GM21723 (cell line): ENCODE results near the gene DMXL1.

ENCODE experiments used
- ATAC-seq: cut with Tn5 transposase; IDR thresholded peaks from one replicate; pipeline ENCODE4 v1.9.1; 2021; ENCODE audit warnings: mild to moderate bottlenecking, moderate library complexity; ENCODE audit not compliant: unreplicated experiment

The DMXL1 gene, protein sequence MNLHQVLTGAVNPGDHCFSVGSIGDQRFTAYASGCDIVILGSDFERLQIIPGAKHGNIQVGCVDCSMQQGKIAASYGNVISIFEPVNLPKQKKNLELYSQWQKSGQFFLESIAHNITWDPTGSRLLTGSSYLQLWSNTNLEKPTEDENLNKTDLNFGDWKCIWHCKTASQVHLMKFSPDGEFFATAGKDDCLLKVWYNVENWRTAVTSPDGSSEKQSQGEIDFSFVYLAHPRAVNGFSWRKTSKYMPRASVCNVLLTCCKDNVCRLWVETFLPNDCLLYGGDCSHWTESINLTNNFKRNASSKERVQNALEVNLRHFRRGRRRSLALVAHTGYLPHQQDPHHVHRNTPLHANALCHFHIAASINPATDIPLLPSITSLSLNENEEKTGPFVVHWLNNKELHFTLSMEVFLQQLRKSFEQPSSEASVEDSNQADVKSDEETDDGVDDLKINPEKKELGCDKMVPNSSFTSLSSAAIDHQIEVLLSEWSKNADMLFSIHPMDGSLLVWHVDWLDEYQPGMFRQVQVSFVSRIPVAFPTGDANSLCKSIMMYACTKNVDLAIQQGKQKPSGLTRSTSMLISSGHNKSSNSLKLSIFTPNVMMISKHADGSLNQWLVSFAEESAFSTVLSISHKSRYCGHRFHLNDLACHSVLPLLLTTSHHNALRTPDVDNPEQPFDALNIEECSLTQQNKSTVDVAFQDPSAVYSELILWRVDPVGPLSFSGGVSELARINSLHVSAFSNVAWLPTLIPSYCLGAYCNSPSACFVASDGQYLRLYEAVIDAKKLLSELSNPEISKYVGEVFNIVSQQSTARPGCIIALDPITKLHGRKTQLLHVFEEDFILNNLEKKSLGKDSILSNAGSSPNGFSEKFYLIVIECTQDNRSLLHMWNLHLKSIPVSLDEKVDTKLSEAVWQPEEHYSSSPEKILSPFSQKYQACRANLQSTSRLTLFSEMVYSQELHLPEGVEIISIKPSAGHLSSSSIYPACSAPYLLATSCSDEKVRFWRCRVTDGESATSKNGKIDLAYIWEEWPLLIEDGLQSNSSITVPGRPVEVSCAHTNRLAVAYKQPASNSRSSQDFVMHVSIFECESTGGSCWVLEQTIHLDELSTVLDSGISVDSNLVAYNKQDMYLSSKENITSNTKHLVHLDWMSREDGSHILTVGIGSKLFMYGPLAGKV (N-terminal part only)

DNA sequence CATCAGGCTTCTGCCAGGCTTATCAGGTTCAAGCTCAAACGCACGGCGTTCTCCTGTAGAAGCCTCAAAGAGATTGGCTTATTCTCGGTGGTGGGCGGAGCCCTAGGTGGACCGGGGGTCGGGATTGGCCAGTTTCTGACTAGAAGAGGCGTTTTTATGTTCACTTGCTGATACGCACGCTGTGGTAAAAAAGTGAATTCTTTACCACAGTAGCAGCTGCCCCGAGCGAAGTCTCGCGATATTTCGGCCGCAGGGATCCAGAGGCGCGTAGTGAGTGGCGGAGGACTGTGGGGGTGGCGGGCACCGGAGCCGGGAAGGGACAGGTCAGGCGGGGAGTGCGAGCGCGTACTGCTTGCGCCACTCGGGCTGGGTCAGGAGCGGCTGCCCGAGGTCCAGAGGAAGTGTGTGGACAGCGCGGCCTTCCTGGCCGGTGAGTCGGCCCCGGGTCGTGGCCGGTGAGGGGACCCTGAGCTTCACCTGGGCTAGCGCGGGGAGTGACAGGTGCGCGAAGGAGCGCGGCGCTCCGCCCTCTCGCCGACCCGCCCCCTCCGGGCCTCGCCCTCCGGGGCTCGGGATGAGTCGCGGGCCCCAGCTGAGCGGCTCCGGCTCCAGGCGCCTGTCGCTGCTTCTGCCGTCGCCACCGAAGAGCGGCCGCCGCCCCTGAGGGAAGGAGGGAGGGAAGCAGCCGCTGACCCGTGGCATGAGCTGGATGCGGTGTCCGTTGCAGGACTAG lies at the start of gene DMXL1:
Gene DMXL1, plus strand, starts transcription at position 260 of the 733 bp plus-strand sequence. CDS start 483 bp downstream, outside the sequence.
- peak; percentile 79 for ATAC-seq

- no peak for ATAC-seq
These were observed 49.6 kb upstream of the DMXL1 start for GRCh38 chr5:119021149-119021732.

DNA sequence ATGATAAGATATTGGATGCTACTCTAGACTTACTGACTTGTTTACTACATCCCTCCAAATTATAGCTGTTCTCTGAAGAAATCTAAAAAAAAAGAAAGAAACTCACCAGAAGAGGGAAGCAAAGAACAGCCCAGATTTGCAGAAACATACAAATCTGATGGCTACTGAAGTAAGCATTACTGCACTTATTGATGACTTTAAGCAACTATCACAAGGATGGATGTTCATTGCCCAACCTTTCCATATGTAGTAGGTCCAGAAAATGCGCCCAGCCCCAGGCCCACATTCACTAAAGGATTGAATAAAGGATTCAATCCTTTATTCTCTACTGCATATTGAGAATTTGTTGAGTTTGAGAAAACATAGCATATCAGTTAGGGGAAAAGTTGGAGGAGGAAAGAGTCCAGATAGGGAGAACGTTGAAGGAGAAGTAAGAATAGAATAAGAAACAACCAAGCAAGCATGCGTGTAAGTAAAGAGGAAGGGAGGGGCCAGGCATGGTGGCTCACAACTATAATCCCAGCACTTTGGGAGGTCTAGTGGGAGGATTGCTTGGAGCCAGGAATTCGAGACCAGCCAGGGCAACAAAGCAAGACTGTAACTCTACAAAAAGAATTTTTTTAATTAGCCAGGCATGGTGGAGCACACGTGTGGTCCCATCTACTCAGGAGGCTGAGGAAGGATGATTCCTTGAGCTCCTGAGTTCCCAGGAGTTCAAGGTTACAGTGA lies 48.7 kb upstream of the DMXL1 start:
- peak; percentile 89 for ATAC-seq

DNA sequence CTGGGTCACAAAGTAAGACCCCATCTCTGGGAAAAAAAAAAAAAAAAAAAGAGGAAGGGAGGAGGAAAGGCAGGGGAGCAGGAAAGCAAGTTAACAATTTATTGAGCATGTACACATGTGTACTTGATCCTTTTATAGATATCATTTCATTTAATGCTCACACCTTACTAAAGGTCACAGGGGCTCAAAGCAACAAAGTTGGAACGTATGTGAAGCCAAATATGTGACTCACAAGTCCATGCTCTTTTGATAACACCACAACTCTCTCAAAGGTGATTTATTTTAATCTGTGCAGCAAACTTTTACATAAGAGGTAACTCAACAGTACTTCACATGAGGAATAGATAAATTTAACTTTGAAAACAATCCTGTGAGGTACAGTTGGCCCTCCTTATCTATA lies 48.1 kb upstream of the DMXL1 start:
- no peak for ATAC-seq

DNA sequence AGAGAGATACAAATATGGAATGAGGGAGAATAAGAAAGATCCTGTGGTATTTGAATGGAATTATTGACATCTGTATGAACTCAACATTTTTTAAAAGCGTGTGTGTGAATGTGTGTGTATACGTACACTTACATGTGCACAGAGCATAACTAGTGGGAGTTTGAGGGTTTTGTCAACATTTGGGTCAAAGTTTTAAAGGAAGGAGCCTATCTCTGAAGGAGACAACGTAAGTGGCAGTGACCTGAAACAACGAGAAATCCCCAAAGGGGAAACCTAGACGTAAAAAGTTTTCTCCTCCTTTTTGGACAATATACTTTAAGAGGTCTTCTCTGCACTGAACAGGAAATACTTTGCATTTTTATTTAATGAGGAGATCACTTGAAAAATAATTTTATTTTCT lies 42.3 kb upstream of the DMXL1 start:
- no peak for ATAC-seq

DNA sequence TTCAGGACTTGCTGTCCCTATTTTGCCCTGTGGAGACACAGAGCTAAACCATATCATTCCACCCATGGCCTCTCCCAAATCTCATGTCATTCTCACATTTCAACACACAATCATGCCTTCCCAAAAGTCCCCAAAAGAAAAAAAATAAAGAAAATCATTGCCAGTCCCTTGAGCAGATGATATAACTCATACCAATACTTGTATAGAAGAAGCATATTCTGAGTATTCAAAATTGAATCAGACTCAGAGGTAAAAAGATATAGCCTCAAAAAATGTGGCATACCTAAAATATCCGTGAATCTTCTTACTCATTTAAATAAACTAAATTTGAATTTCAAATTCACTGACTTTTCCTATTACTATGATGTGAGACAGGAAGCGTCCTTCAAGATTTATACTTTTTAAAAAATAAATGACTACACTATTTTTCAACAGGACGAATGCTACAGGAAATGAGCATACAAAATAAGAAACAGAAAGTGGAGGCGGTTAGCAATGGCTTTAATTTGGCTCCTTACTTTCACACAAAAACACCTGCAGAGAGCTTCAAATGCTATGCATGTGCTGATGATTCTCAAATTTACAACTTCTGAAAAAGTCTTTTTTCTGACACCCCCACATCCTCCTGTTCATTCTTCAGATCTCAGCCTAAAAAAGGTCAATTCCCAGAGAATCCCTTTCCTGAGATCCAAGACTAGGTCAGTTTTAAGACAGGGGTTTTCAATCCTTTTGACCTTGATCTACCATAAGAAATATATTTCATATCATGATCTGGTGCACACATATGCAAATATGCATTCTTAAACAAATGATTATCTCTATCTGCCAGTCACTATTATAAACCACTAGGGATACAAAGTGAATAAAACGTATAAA lies 39.6 kb upstream of the DMXL1 start:
- peak; percentile 90 for ATAC-seq

DNA sequence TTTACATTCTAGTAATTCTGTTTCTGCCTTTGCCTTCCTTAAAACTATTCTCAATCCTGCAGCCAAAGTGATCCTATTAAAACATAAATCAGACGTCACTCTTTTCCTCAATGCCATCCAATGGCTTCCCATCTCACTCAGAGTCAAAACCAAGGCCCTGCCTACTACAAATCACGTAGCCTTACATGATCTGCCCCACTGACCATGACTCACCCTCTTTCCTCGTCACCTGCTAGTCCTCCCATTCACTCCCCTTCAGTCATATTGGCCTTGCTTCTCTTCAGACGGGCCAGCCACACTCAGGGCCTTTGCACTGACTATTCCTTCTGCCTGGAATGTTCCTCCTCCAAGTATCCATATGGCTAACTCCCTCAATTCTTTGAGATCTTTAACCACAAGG lies 39.0 kb upstream of the DMXL1 start:
- peak; percentile 58 for ATAC-seq

DNA sequence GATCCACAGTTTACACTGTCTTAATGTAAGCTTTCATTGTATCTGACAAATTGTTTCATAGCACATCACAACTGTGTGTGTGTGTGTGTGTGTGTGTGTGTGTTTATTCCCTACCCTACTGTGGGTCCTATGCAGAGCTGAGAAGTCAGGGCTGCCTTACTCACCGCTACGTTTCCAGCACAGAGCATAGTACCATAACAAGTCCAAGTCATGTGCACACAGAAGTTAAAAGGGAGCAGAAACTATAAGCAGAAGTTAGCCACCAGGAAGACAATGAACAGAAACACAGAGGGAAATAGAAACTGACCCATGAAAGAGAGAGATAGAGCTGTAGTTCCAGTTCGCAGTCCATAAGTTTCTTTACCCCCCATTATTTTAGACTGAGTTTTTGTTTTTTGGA lies 38.2 kb upstream of the DMXL1 start:
- peak; percentile 44 for ATAC-seq

GRCh38 chr5:119033135-119033534 lies 37.8 kb upstream of the DMXL1 start:
- no peak for ATAC-seq

DNA sequence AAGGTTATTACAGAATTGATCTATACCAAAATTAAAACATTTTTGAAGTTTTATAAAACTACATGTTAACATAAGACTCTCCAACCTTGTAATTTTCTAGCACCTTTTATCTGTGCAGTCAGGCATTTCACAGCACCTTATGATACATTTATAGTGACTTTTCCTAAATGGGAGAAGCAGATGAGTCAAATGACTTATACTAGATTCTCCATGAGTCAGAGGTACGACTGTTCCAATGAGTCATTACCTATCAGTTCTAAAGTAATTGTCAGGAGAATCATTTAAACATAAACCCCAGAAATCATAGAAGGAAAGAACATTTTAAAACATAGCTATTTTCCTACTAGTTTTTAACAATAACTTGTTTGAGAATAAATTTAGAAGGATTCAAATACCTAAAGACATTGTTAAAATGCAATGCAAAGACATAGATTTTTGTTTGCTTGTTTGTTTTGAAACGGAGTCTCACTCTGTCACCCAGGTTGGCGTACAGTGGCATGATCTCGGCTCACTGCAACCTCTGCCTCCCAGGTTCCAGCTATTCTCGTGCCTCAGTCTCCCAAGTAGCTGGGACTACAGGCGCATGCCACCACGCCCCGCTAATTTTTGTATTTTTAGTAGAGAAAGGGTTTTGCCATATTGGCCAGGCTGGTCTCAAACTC lies 34.7 kb upstream of the DMXL1 start:
- no peak for ATAC-seq

GRCh38 chr5:119037496-119038215 lies 33.2 kb upstream of the DMXL1 start:
- ATAC-seq, result no peak

- ATAC-seq, result no peak
These were observed 22.6 kb upstream of the DMXL1 start for GRCh38 chr5:119048246-119048645.

GRCh38 chr5:119049824-119050449 lies 20.9 kb upstream of the DMXL1 start:
- no peak for ATAC-seq

DNA sequence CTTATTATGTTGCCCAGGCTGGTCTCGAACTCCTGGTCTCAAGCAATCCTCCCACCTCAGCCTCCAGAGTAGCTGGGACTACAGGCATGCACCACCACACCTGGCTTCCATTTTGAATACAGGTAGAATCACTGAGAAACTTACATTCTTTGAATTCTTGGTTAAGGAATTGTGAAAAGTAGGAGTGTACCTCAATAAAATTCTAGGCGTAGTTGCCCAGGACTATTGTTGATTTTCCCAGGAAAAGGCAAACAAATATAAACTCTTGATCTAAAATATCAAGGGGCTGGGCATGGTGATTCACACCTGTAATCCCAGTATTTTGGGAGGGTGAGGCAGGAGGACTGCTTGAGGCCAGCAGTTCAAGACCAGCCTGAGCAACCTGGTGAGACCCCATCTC lies 16.8 kb upstream of the DMXL1 start:
- ATAC-seq, result no peak

GRCh38 chr5:119055294-119055693 lies 15.6 kb upstream of the DMXL1 start:
- ATAC-seq, result no peak

DNA sequence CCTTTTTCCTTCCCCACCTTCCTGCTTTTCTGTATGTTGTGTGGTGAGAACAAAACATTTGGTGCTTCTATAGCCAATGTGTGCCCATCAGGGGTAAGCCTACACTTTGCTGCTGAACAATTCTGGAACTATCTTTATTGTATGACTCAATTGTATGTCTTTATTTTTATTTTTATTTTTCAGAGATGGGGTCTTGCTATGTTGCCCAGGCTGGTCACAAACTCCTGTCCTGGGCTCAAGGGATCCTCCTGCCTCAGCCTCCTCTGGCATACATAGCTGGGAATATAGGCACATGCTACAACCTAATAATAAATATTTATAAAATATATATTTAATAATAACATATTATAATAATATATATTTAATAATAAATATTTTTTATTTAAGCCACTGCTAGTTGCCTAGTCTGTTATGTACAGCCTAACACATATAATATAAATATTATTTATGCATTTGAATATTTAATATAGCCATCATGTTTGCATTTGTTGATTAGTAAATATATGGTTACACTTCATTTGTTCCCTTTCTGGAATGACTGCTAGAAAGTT lies 11.8 kb upstream of the DMXL1 start:
- ATAC-seq, result no peak
